CD14-positive monocyte (primary cell): ENCODE results near the gene BOLL. TPM values are rescaled to one million over a fixed set of nuclear protein-coding genes. Genes with fewer than 3 reads are reported as not detected.

Experiments
- DNase-seq, 3 donors: peaks; one replicate each; pipeline ENCODE4 v3.0.0-alpha.2; 2011 to 2022
- H2AFZ ChIP-seq: 2 replicates; pipeline ENCODE4 v1.6.0; 2012; ENCODE audit warnings: mild to moderate bottlenecking, low read depth, low read length, inconsistent platforms; ENCODE audit not compliant: insufficient read depth, poor library complexity, severe bottlenecking
- H3K27ac ChIP-seq, 2 donors: 1 replicate in 1 of 2; 2 replicates in 1 of 2; pipeline ENCODE4 v1.5.1; 2012 to 2013; ENCODE audit warnings: low read length in 2 of 2, control low read depth in 1 of 2, inconsistent platforms in 1 of 2, low read depth in 1 of 2, mild to moderate bottlenecking in 1 of 2
- H3K27me3 ChIP-seq, 2 donors: one replicate each; pipeline versions ENCODE4 v1.6.0 to v1.6.1; 2011 to 2013; ENCODE audit warnings: low read length in 2 of 2; ENCODE audit not compliant: control insufficient read depth in 2 of 2, insufficient read depth in 2 of 2
- H3K36me3 ChIP-seq, 2 donors: replicated peaks in 1 of 2; 1 replicate in 1 of 2; 2 replicates in 1 of 2; pipeline versions ENCODE4 v1.5.1 to v1.6.1; 2012 to 2013; ENCODE audit warnings: low read length in 2 of 2, control low read depth in 1 of 2, inconsistent platforms in 1 of 2, mild to moderate bottlenecking in 1 of 2; ENCODE audit not compliant: insufficient read depth in 2 of 2, control insufficient read depth in 1 of 2
- H3K4me1 ChIP-seq, 2 donors: 1 replicate in 1 of 2; 2 replicates in 1 of 2; pipeline versions ENCODE4 v1.5.1 to v1.6.1; 2012 to 2013; ENCODE audit warnings: low read length in 2 of 2, control low read depth in 1 of 2, inconsistent platforms in 1 of 2, mild to moderate bottlenecking in 1 of 2, moderate library complexity in 1 of 2; ENCODE audit not compliant: insufficient read depth in 2 of 2, control insufficient read depth in 1 of 2
- H3K4me2 ChIP-seq: replicated peaks from 2 replicates; pipeline ENCODE3; 2012; ENCODE audit warnings: low read length, moderate library complexity, mild to moderate bottlenecking; ENCODE audit not compliant: poor library complexity, severe bottlenecking; ENCODE audit errors: extremely low read depth
- H3K4me3 ChIP-seq, 3 experiments: fragments of 200-600 bp in 1 of 3; sonication (generic) in 1 of 3; replicated peaks in 1 of 3; 1 replicate in 2 of 3; 2 replicates in 1 of 3; pipeline ENCODE4 v1.5.1; 2011 to 2013; ENCODE audit warnings: low read length in 3 of 3, mild to moderate bottlenecking in 3 of 3, control low read depth in 2 of 3, low read depth in 2 of 3, inconsistent platforms in 1 of 3, moderate library complexity in 1 of 3
- H3K79me2 ChIP-seq: 2 replicates; pipeline ENCODE4 v1.6.0; 2012; ENCODE audit warnings: mild to moderate bottlenecking, control low read depth, inconsistent platforms, low read length, moderate library complexity; ENCODE audit not compliant: insufficient read depth
- H3K9ac ChIP-seq: 2 replicates; pipeline ENCODE4 v1.6.0; 2017; ENCODE audit warnings: low read length, mild to moderate bottlenecking; ENCODE audit not compliant: insufficient read depth, poor library complexity, severe bottlenecking
- H3K9me3 ChIP-seq, 2 donors: replicated peaks in 1 of 2; 1 replicate in 1 of 2; 2 replicates in 1 of 2; pipeline versions ENCODE4 v1.5.1 to v1.6.1; 2012 to 2013; ENCODE audit warnings: low read length in 2 of 2, control low read depth in 1 of 2; ENCODE audit not compliant: control insufficient read depth in 1 of 2, insufficient read depth in 1 of 2
- H4K20me1 ChIP-seq: 2 replicates; pipeline ENCODE4 v1.6.0; 2012; ENCODE audit warnings: mild to moderate bottlenecking, low read length, control low read depth, moderate library complexity; ENCODE audit not compliant: insufficient read depth
- H3K27ac Mint-ChIP-seq, 7 donors: one replicate each; pipeline ENCODE4 v1.8.0; 2020; ENCODE audit warnings: mild to moderate bottlenecking in 7 of 7, mixed read lengths in 7 of 7, moderate library complexity in 6 of 7, inconsistent platforms in 2 of 7
- H3K27me3 Mint-ChIP-seq, 3 donors: one replicate each; pipeline ENCODE4 v1.8.0; 2021 to 2022; ENCODE audit warnings: low read depth in 3 of 3, mild to moderate bottlenecking in 3 of 3, mixed read lengths in 3 of 3, moderate library complexity in 3 of 3, inconsistent platforms in 1 of 3
- H3K36me3 Mint-ChIP-seq, 2 donors: one replicate each; pipeline ENCODE4 v1.8.0; 2020; ENCODE audit warnings: mixed read lengths in 2 of 2, inconsistent platforms in 1 of 2, mild to moderate bottlenecking in 1 of 2
- H3K4me1 Mint-ChIP-seq: one replicate; pipeline ENCODE4 v1.8.0; 2020; ENCODE audit warnings: mild to moderate bottlenecking, mixed read lengths
- H3K4me3 Mint-ChIP-seq, 2 donors: one replicate each; pipeline ENCODE4 v1.8.0; 2020; ENCODE audit warnings: mild to moderate bottlenecking in 2 of 2, mixed read lengths in 2 of 2, moderate library complexity in 1 of 2
- H3K9me3 Mint-ChIP-seq, 7 donors: one replicate each; pipeline ENCODE4 v1.8.0; 2020 to 2022; ENCODE audit warnings: mixed read lengths in 7 of 7, mild to moderate bottlenecking in 6 of 7, moderate library complexity in 6 of 7, inconsistent platforms in 2 of 7
- CTCF ChIP-seq: fragments of 200-600 bp; IDR thresholded peaks from one replicate; pipeline ENCODE4 v1.8.0; 2022; ENCODE audit warnings: antibody characterized with exemption, mild to moderate bottlenecking
- WGBS: methylation state at CpG from one replicate; pipeline ENCODE4 v1.1.5; 2013; ENCODE audit warnings: missing lambda C conversion rate; ENCODE audit not compliant: insufficient coverage; 5-methylcytosine and 5-hydroxymethylcytosine counted together
- intact Hi-C, 2 donors: fragments of 100-400 bp; cut with micrococcal nuclease; formaldehyde crosslinking; loops; one replicate each; pipeline versions ENCODE4 v1.15.0 to v1.15.1; 2023
- polyA plus RNA-seq, 3 donors: library from polyadenylated mRNA; depleted of rRNA in 1 of 3; unstranded in 2 of 3; stranded (reverse) in 1 of 3; fragments of 300-500 nt in 2 of 3; fragments of >200 nt in 1 of 3; fragmentation: Illumina TruSeq in 2 of 3; gene quantifications; 1 replicate in 2 of 3; 2 replicates in 1 of 3; pipeline ENCODE4 v1.2.3, GENCODE V29; 2012 to 2021

Gene BOLL
- polyA plus RNA-seq, 3 donors: not detected

- no peak for DNase-seq
- Histone ChIP-seq H3K4me1 (peaks cover 0 to 9% of the 10 kb centered on the region in 2 donors), H3K4me3 (no peak overlapping the region), H2AFZ (no peak overlapping the region), H3K79me2 (no peaks in the 10 kb centered on the region), H3K9me3 (no peaks in the 10 kb centered on the region), H3K27me3 (no peaks in the 10 kb centered on the region), H3K4me2 (no peak overlapping the region), H3K36me3 (no peaks in the 10 kb centered on the region), H4K20me1 (no peaks in the 10 kb centered on the region), H3K27ac (no peak overlapping the region), H3K9ac (no peak overlapping the region)
- H3K4me3 Mint-ChIP-seq: no peak overlapping the region
- peaks cover 0 to 2% (median 0%) of the 10 kb centered on the region in 7 donors for H3K9me3 Mint-ChIP-seq
- TF ChIP-seq CTCF: no peak
- intact Hi-C loops: no loop called here
- H3K4me1 Mint-ChIP-seq: peaks cover 15% of the 10 kb centered on the region
- H3K27me3 Mint-ChIP-seq: no peaks in the 10 kb centered on the region
- H3K36me3 Mint-ChIP-seq: no peaks in the 10 kb centered on the region
- WGBS: no CpG with 5 or more reads among the region's 2 CpGs
- no peak overlapping the region for H3K27ac Mint-ChIP-seq
Observed at GRCh38 chr2:197822333-197822732, 37.2 kb upstream of the BOLL start.

GRCh38 chr2:197821550-197822289 is 36.6 kb upstream of the BOLL start:
- H3K4me3 Mint-ChIP-seq: no peak overlapping the region
- H3K4me1 Mint-ChIP-seq: peaks cover 15% of the 10 kb centered on the region
- H3K27me3 Mint-ChIP-seq: no peaks in the 10 kb centered on the region
- no peaks in the 10 kb centered on the region for H3K36me3 Mint-ChIP-seq
- no peaks in the 10 kb centered on the region for H3K36me3 ChIP-seq
- no peak for TF ChIP-seq CTCF
- no peak overlapping the region for H3K4me3 ChIP-seq
- peaks cover 0 to 9% of the 10 kb centered on the region in 2 donors for H3K4me1 ChIP-seq
- intact Hi-C loops: no loop called here
- H3K27ac Mint-ChIP-seq: peak overlapping the region in 1 of 7 donors; percentile 14
- WGBS: 100% methylated on average over 2 of the region's 2 CpGs
- H3K27ac ChIP-seq: no peak overlapping the region
- peak; percentile 21 to 44 (median 31) for DNase-seq
- no peaks in the 10 kb centered on the region for H3K9me3 ChIP-seq
- no peaks in the 10 kb centered on the region for H3K79me2 ChIP-seq
- peaks cover 0 to 2% (median 0%) of the 10 kb centered on the region in 7 donors for H3K9me3 Mint-ChIP-seq
- no peak overlapping the region for H3K4me2 ChIP-seq
- no peaks in the 10 kb centered on the region for H3K27me3 ChIP-seq
- H2AFZ ChIP-seq: no peak overlapping the region
- no peak overlapping the region for H3K9ac ChIP-seq
- H4K20me1 ChIP-seq: no peaks in the 10 kb centered on the region
